ENCODE data around the gene IQGAP2. TPM values are rescaled to one million over a fixed set of nuclear protein-coding genes. Genes with fewer than 3 reads are reported as not detected.

The IQGAP2 gene
- total RNA-seq, 3 donors from 2014 or later (not counting 1 experiment from before 2014, with no cell fraction given) = 172 to 218 (median 207) TPM

GRCh38 chr5:76641514-76642120 is 238.5 kb downstream of the IQGAP2 start:
- ATAC-seq (peak; percentile 71 to 81 (median 72)), DNase-seq (peak; percentile 35 to 81)
- intact Hi-C loops (cut with micrococcal nuclease) = loop anchor here (1.0 to 2.0 kb wide), 2 partner anchors 40 to 567 kb away; no protein-coding TSS in a partner anchor
- Mint-ChIP-seq H3K4me3 (no peak overlapping the region), H3K9me3 (no peaks in the 10 kb centered on the region), H3K4me1 (peaks cover 19 to 36% of the 10 kb centered on the region in 2 donors), H3K27me3 (ENCODE audit: low read depth in 2 of 2) (no peaks in the 10 kb centered on the region), H3K27ac (peak overlapping the region; percentile 21 to 59), H3K36me3 (peaks cover 25% of the 10 kb centered on the region)
- H3K27me3 ChIP-seq (ENCODE audit: control insufficient read depth, insufficient read depth, low read length) = no peaks in the 10 kb centered on the region
- WGBS (ENCODE audit: insufficient coverage) = no CpG with 5 or more reads among the region's 1 CpG
- H3K27ac ChIP-seq (ENCODE audit: low read length) = no peak overlapping the region
- H3K9me3 ChIP-seq (ENCODE audit: control insufficient read depth, insufficient read depth, low read length) = no peaks in the 10 kb centered on the region
- TF ChIP-seq CTCF (IDR thresholded peaks at IDR 0.05) = peak; percentile 75
- no peak overlapping the region for H3K4me3 ChIP-seq (ENCODE audit: low read length)
- peaks cover 5% of the 10 kb centered on the region for H3K4me1 ChIP-seq (ENCODE audit: control insufficient read depth, insufficient read depth, low read length)
- peaks cover 55% of the 10 kb centered on the region for H3K36me3 ChIP-seq (ENCODE audit: control insufficient read depth, insufficient read depth, low read length)

GRCh38 chr5:76642390-76643040 is 239.4 kb downstream of the IQGAP2 start:
- intact Hi-C loops (cut with micrococcal nuclease) = no loop called here
- no peak for DNase-seq
- H3K36me3 Mint-ChIP-seq = peaks cover 25% of the 10 kb centered on the region
- peaks cover 19 to 30% of the 10 kb centered on the region in 2 donors for H3K4me1 Mint-ChIP-seq
- peak overlapping the region in 1 of 2 donors; percentile 65 for H3K27ac Mint-ChIP-seq
- H3K4me3 Mint-ChIP-seq = no peak overlapping the region
- Histone ChIP-seq H3K9me3 (ENCODE audit: control insufficient read depth, insufficient read depth, low read length) (no peaks in the 10 kb centered on the region), H3K36me3 (ENCODE audit: control insufficient read depth, insufficient read depth, low read length) (peaks cover 54% of the 10 kb centered on the region), H3K4me3 (ENCODE audit: low read length) (no peak overlapping the region), H3K27ac (ENCODE audit: low read length) (no peak overlapping the region), H3K4me1 (ENCODE audit: control insufficient read depth, insufficient read depth, low read length) (peaks cover 5% of the 10 kb centered on the region), H3K27me3 (ENCODE audit: control insufficient read depth, insufficient read depth, low read length) (no peaks in the 10 kb centered on the region)
- no peak for ATAC-seq
- no peak for TF ChIP-seq CTCF (IDR thresholded peaks at IDR 0.05)
- H3K9me3 Mint-ChIP-seq = no peaks in the 10 kb centered on the region
- WGBS (ENCODE audit: insufficient coverage) = 97% methylated on average over 4 of the region's 6 CpGs
- H3K27me3 Mint-ChIP-seq (ENCODE audit: low read depth in 2 of 2) = no peaks in the 10 kb centered on the region

- H3K9me3 ChIP-seq (ENCODE audit: control insufficient read depth, insufficient read depth, low read length) = peaks cover 5% of the 10 kb centered on the region
- no peak for TF ChIP-seq CTCF (IDR thresholded peaks at IDR 0.05)
- Mint-ChIP-seq H3K9me3 (no peaks in the 10 kb centered on the region), H3K4me1 (peaks cover 12 to 30% of the 10 kb centered on the region in 2 donors), H3K27me3 (ENCODE audit: low read depth in 2 of 2) (no peaks in the 10 kb centered on the region), H3K4me3 (no peak overlapping the region), H3K36me3 (peaks cover 32% of the 10 kb centered on the region), H3K27ac (peak overlapping the region; percentile 7 to 65)
- no peak overlapping the region for H3K27ac ChIP-seq (ENCODE audit: low read length)
- DNase-seq = no peak
- H3K36me3 ChIP-seq (ENCODE audit: control insufficient read depth, insufficient read depth, low read length) = peaks cover 60% of the 10 kb centered on the region
- no peaks in the 10 kb centered on the region for H3K27me3 ChIP-seq (ENCODE audit: control insufficient read depth, insufficient read depth, low read length)
- ATAC-seq = no peak
- H3K4me3 ChIP-seq (ENCODE audit: low read length) = no peak overlapping the region
- intact Hi-C loops (cut with micrococcal nuclease) = no loop called here
- peaks cover under 1% of the 10 kb centered on the region for H3K4me1 ChIP-seq (ENCODE audit: control insufficient read depth, insufficient read depth, low read length)
These were observed 240.3 kb downstream of the IQGAP2 start for GRCh38 chr5:76643371-76643770.
